K562 (cell line): ENCODE data around the gene CRB2. TPM values are rescaled to one million over a fixed set of nuclear protein-coding genes. Genes with fewer than 3 reads are reported as not detected.
A peak's percentile ranks its signal among the peaks of the same experiment; 100 is the strongest.

Experiments used
- BACH1 ChIP-seq: fragments of 200-800 bp; sonication (Bioruptor generic); IDR thresholded peaks from 2 replicates; pipeline ENCODE4 v1.6.1; 2016; ENCODE audit warnings: missing genetic modification characterization, missing compliant biosample characterization
- BHLHE40 ChIP-seq: IDR thresholded peaks from 2 replicates; pipeline ENCODE4 v1.6.1; 2011; ENCODE audit warnings: low read length, improper control_type of control experiment
- CBX3 ChIP-seq, 2 experiments: IDR thresholded peaks; 1 replicate in 1 of 2; 2 replicates in 1 of 2; pipeline ENCODE4 v1.6.1; 2012; ENCODE audit warnings: inconsistent platforms in 2 of 2, low read length in 2 of 2, borderline replicate concordance in 1 of 2, control low read depth in 1 of 2
- CCNT2 ChIP-seq: IDR thresholded peaks from 2 replicates; pipeline ENCODE4 v1.6.1; 2011; ENCODE audit warnings: borderline replicate concordance, low read depth, mild to moderate bottlenecking, moderate library complexity, mixed read lengths, low read length; ENCODE audit not compliant: insufficient read length; ENCODE audit errors: extremely low read depth
- CREM ChIP-seq: IDR thresholded peaks from 2 replicates; pipeline ENCODE4 v1.6.1; 2014; ENCODE audit warnings: antibody characterized with exemption, low read depth
- ETV1 ChIP-seq: fragments of 450-650 bp; conservative IDR thresholded peaks from 2 replicates; pipeline ENCODE4 v1.6.1; 2016; ENCODE audit warnings: missing genetic modification characterization, control low read depth, low read depth, missing compliant biosample characterization
- GABPB1 ChIP-seq: sonication (generic); formaldehyde crosslinking; IDR thresholded peaks from 2 replicates; pipeline ENCODE4 v1.8.0; 2022; ENCODE audit warnings: mild to moderate bottlenecking, missing genetic modification reagents
- JUN ChIP-seq, 2 experiments: sonication (generic) in 1 of 2; formaldehyde crosslinking in 1 of 2; IDR thresholded peaks; 2 replicates each; pipeline versions ENCODE4 v1.6.1 to v1.8.0; 2012 to 2022; ENCODE audit warnings: borderline replicate concordance in 2 of 2, mild to moderate bottlenecking in 2 of 2, improper control_type of control experiment in 1 of 2, low read depth in 1 of 2, low read length in 1 of 2, missing genetic modification reagents in 1 of 2
- KAT2B ChIP-seq: IDR thresholded peaks from one replicate; pipeline ENCODE4 v1.6.1; 2012; ENCODE audit warnings: low read depth, mild to moderate bottlenecking, control low read depth, inconsistent platforms, low read length, moderate library complexity
- L3MBTL2 ChIP-seq: fragments of 450-650 bp; IDR thresholded peaks from 2 replicates; pipeline ENCODE4 v1.6.1; 2016; ENCODE audit warnings: mild to moderate bottlenecking, moderate library complexity
- PHB2 ChIP-seq: fragments of 450-650 bp; IDR thresholded peaks from 2 replicates; pipeline ENCODE4 v1.6.1; 2017; ENCODE audit warnings: low read depth
- PHF8 ChIP-seq: fragments of 200-600 bp; sonication (generic); IDR thresholded peaks from 2 replicates; pipeline ENCODE4 v1.6.1; 2012; ENCODE audit warnings: mixed run types, mild to moderate bottlenecking, inconsistent platforms, low read length, moderate library complexity, borderline replicate concordance
- PURB ChIP-seq: sonication (generic); formaldehyde crosslinking; IDR thresholded peaks from 2 replicates; pipeline ENCODE4 v1.9.0; 2021; ENCODE audit warnings: low read depth, mild to moderate bottlenecking, missing genetic modification reagents
- RCOR1 ChIP-seq, 2 experiments: IDR thresholded peaks; 2 replicates each; pipeline ENCODE4 v1.6.1; 2012; ENCODE audit warnings: low read depth in 2 of 2, low read length in 2 of 2, borderline replicate concordance in 1 of 2, improper control_type of control experiment in 1 of 2
- RNF2 ChIP-seq: sonication (generic); IDR thresholded peaks from 2 replicates; pipeline ENCODE4 v1.6.1; 2016
- SMARCE1 ChIP-seq: fragments of 450-650 bp; IDR thresholded peaks from 2 replicates; pipeline ENCODE4 v1.7.1; 2016; ENCODE audit warnings: mild to moderate bottlenecking
- SRF ChIP-seq, 2 experiments: fragments of 250-450, 450-650 bp in 1 of 2; sonication (Bioruptor Pico) in 1 of 2; sonication (generic) in 1 of 2; formaldehyde crosslinking; IDR thresholded peaks; 2 replicates each; pipeline versions ENCODE4 v1.5.0 to v1.5.1; 2020 to 2022; ENCODE audit warnings: mild to moderate bottlenecking in 1 of 2, missing genetic modification reagents in 1 of 2
- ZNF175 ChIP-seq: fragments of 200-800 bp; sonication (Bioruptor generic); IDR thresholded peaks from 2 replicates; pipeline ENCODE4 v1.6.1; 2016; ENCODE audit warnings: low read depth, mild to moderate bottlenecking, missing genetic modification characterization, missing compliant biosample characterization
- ZNF184 ChIP-seq: sonication (generic); formaldehyde crosslinking; IDR thresholded peaks from 2 replicates; pipeline ENCODE4 v1.5.0; 2020; ENCODE audit warnings: missing genetic modification reagents
- ZNF274 ChIP-seq: IDR thresholded peaks from 2 replicates; pipeline ENCODE4 v1.6.1; 2011; ENCODE audit warnings: low read depth, mild to moderate bottlenecking, low read length, moderate library complexity, borderline replicate concordance
- ZNF707 ChIP-seq: fragments of 250-450 bp; sonication (Bioruptor Pico); conservative IDR thresholded peaks from 2 replicates; pipeline ENCODE4 v1.8.0; 2022; ENCODE audit warnings: inconsistent platforms, mild to moderate bottlenecking, moderate library complexity
- polyA plus RNA-seq, 8 experiments: library from polyadenylated mRNA; depleted of rRNA in 4 of 8; stranded (reverse) in 5 of 8; unstranded in 3 of 8; fragments of >200 nt; fragmentation: Nextera tagmentation in 2 of 8; fragmentation: Illumina TruSeq in 1 of 8; extraction: Ambion mirVana in 2 of 8; extraction: Trizol in 1 of 8; gene quantifications; 2 replicates each; pipeline versions ENCODE4 v1.2.1 to v1.2.3, GENCODE V29; 2011 to 2014; ENCODE audit warnings: inconsistent platforms in 1 of 8, missing spikeins in 1 of 8
- total RNA-seq, 7 experiments: library from RNA; depleted of rRNA in 6 of 7; stranded (reverse); fragments of >200 nt in 6 of 7; fragmentation: Illumina TruSeq in 2 of 7; extraction: Trizol in 2 of 7; gene quantifications; 2 replicates each; pipeline versions ENCODE4 v1.2.1 to v1.2.3, GENCODE V29; 2011 to 2021; ENCODE audit warnings: low replicate concordance in 1 of 7
- TF ChIP-seq, protein P1 (sequence below): sonication (generic); formaldehyde crosslinking; IDR thresholded peaks from 2 replicates; pipeline ENCODE4 v1.8.1; 2023; ENCODE audit warnings: mild to moderate bottlenecking, missing genetic modification reagents
- TF ChIP-seq, protein P2 (sequence below): fragments of 250-450 bp; sonication (Bioruptor Pico); IDR thresholded peaks from 2 replicates; pipeline ENCODE4 v1.4.0; 2020; ENCODE audit warnings: borderline replicate concordance
- TF ChIP-seq, protein P3 (sequence below): fragments of 200-800 bp; sonication (Bioruptor generic); IDR thresholded peaks from 2 replicates; pipeline ENCODE4 v1.6.1; 2017; ENCODE audit warnings: missing genetic modification characterization, missing compliant biosample characterization

CRB2 gene
- total and polyA plus RNA-seq, 9 of the 15 experiments (the other 6 are each of a cell fraction or from before 2014, with no cell fraction given), result 0.13 to 1.2 (median 0.25) TPM; not detected in 2

DNA sequence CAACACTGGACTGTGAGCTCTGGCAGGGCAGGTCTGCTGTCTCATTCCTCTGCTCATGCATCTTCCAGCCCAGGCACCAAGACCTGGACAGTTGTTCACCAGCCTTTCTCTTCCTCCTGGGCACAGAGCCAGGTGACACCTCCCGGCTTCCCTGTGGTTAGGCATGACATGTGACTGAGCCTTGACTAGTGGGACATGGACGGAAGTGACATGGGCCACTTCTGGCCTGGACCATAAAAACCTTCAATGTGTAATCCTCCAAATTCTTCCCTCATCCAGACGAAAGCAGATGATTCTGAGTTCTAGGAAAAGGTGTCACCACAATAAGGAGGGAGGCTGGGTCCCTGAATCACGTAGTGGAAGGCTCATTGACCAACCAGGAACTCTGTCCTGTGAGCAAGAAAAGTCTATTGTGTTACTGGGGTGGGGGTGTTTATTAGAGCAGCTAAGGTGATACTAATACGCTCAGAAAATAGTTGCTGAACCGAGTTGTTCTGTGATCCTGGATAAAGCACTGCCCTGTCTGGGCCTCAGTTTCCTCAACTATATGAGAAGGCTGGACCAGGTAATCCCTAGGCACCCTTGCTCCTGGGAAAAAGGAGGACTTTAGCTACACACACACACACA, 26.6 kb upstream of the CRB2 start (continued):
- TF ChIP-seq, protein P1, sequence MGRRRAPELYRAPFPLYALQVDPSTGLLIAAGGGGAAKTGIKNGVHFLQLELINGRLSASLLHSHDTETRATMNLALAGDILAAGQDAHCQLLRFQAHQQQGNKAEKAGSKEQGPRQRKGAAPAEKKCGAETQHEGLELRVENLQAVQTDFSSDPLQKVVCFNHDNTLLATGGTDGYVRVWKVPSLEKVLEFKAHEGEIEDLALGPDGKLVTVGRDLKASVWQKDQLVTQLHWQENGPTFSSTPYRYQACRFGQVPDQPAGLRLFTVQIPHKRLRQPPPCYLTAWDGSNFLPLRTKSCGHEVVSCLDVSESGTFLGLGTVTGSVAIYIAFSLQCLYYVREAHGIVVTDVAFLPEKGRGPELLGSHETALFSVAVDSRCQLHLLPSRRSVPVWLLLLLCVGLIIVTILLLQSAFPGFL (CRISPR knock-in tag), result no peak
- TF ChIP-seq KAT2B, result no peak
- TF ChIP-seq PURB (CRISPR knock-in tag), result no peak
- peak; percentile 26; the same call in 1 of the 2 replicates for TF ChIP-seq JUN (IDR thresholded peaks at IDR 0.05; ENCODE audit: borderline replicate concordance, low read depth, low read length)
- TF ChIP-seq JUN (CRISPR knock-in tag; IDR thresholded peaks at IDR 0.05; ENCODE audit: borderline replicate concordance), result no peak
- 0 out of 2 replicates have a peak, but pooled peaks have one; percentile 12 for TF ChIP-seq PHF8
- no peak for TF ChIP-seq ZNF707 (CRISPR knock-in tag)
- no peak for TF ChIP-seq SMARCE1
- peak in 1 of 2 experiments; percentile 43; a peak in 1 of 4 replicates for TF ChIP-seq SRF (CRISPR knock-in tag; IDR thresholded peaks at IDR 0.05)
- TF ChIP-seq ZNF274, result no peak
- no peak for TF ChIP-seq CCNT2
- TF ChIP-seq CREM, result peak; percentile 58
- TF ChIP-seq PHB2, result no peak
- peak; percentile 84; the same call in 1 of the 2 replicates for TF ChIP-seq ZNF175 (CRISPR knock-in tag)
- TF ChIP-seq, protein P2, sequence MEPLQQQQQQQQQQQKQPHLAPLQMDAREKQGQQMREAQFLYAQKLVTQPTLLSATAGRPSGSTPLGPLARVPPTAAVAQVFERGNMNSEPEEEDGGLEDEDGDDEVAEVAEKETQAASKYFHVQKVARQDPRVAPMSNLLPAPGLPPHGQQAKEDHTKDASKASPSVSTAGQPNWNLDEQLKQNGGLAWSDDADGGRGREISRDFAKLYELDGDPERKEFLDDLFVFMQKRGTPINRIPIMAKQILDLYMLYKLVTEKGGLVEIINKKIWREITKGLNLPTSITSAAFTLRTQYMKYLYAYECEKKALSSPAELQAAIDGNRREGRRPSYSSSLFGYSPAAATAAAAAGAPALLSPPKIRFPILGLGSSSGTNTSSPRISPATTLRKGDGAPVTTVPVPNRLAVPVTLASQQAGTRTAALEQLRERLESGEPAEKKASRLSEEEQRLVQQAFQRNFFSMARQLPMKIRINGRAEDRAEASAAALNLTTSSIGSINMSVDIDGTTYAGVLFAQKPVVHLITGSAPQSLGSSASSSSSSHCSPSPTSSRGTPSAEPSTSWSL (CRISPR knock-in tag), result no peak
- TF ChIP-seq L3MBTL2, result peak; percentile 75
- TF ChIP-seq RCOR1 (IDR thresholded peaks at IDR 0.05; ENCODE audit: borderline replicate concordance in 1 of 2, low read depth in 2 of 2, low read length in 2 of 2), result peak in 1 of 2 experiments; percentile 4; a peak in 1 of 4 replicates
- peak in 1 of 2 experiments; percentile 66; a peak in 1 of 3 replicates for TF ChIP-seq CBX3 (IDR thresholded peaks at IDR 0.05; ENCODE audit: borderline replicate concordance in 1 of 2, low read length in 2 of 2)
- TF ChIP-seq ZNF184 (CRISPR knock-in tag), result no peak
- peak; percentile 27; the same call in 1 of the 2 replicates for TF ChIP-seq BACH1 (tag)
- peak; percentile 36; the same call in 1 of the 2 replicates for TF ChIP-seq BHLHE40
- peak; percentile 66; the same call in 1 of the 2 replicates for TF ChIP-seq GABPB1
- peak; percentile 46 for TF ChIP-seq ETV1 (tag)
- TF ChIP-seq, protein P3, sequence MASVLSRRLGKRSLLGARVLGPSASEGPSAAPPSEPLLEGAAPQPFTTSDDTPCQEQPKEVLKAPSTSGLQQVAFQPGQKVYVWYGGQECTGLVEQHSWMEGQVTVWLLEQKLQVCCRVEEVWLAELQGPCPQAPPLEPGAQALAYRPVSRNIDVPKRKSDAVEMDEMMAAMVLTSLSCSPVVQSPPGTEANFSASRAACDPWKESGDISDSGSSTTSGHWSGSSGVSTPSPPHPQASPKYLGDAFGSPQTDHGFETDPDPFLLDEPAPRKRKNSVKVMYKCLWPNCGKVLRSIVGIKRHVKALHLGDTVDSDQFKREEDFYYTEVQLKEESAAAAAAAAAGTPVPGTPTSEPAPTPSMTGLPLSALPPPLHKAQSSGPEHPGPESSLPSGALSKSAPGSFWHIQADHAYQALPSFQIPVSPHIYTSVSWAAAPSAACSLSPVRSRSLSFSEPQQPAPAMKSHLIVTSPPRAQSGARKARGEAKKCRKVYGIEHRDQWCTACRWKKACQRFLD (CRISPR knock-in tag), result 0 out of 2 replicates have a peak, but pooled peaks have one; percentile 34
- no peak for TF ChIP-seq RNF2
